ENCODE results near the gene FLCN.
"Not testable (repeated sequence)": the region's sequence is repeated elsewhere in the genome, so short reads cannot be mapped to it uniquely, and the experiment has no call there.

The FLCN gene

GRCh38 chr17:17213775-17214174 lies 23.2 kb downstream of the FLCN start:
- no peak for DNase-seq (ENCODE audit: low read depth)

GRCh38 chr17:17207998-17208397 lies 29.0 kb downstream of the FLCN start:
- DNase-seq (ENCODE audit: low read depth), result no peak

- no peak for DNase-seq (ENCODE audit: low read depth)
These were observed 30.0 kb downstream of the FLCN start for GRCh38 chr17:17206913-17207335.

GRCh38 chr17:17206124-17206912 lies 30.6 kb downstream of the FLCN start, which contains the start of gene PLD6:
PLD6 (minus strand) TSS chr17:17206333; CDS start chr17:17206286, 47 bp downstream.
- DNase-seq (ENCODE audit: low read depth), result peak; percentile 84

GRCh38 chr17:17205368-17206123 lies 31.4 kb downstream of the FLCN start:
- DNase-seq (ENCODE audit: low read depth), result peak; percentile 50

- no peak for DNase-seq (ENCODE audit: low read depth)
These were observed 32.2 kb downstream of the FLCN start for GRCh38 chr17:17204635-17205231.

- DNase-seq (ENCODE audit: low read depth), result no peak
These were observed 32.9 kb downstream of the FLCN start for GRCh38 chr17:17204041-17204591.

- no peak for DNase-seq (ENCODE audit: low read depth)
These were observed 33.7 kb downstream of the FLCN start for GRCh38 chr17:17203173-17203730.

- DNase-seq (ENCODE audit: low read depth), result no peak
These were observed 35.1 kb downstream of the FLCN start for GRCh38 chr17:17201907-17202306.

GRCh38 chr17:17201271-17201670 lies 35.7 kb downstream of the FLCN start:
- DNase-seq (ENCODE audit: low read depth), result no peak

GRCh38 chr17:17200831-17201230 lies 36.1 kb downstream of the FLCN start:
- no peak for DNase-seq (ENCODE audit: low read depth)

- DNase-seq (ENCODE audit: low read depth), result no peak
These were observed 36.7 kb downstream of the FLCN start for GRCh38 chr17:17200311-17200710.

GRCh38 chr17:17198281-17198680 lies 38.7 kb downstream of the FLCN start:
- DNase-seq (ENCODE audit: low read depth), result no peak

- DNase-seq (ENCODE audit: low read depth), result no peak
These were observed 40.2 kb downstream of the FLCN start for GRCh38 chr17:17196776-17197175.

- not testable (repeated sequence) for DNase-seq (ENCODE audit: low read depth)
These were observed 41.5 kb downstream of the FLCN start for GRCh38 chr17:17195466-17195865.

GRCh38 chr17:17191961-17192381 lies 45.0 kb downstream of the FLCN start:
- no peak for DNase-seq (ENCODE audit: low read depth)

GRCh38 chr17:17191346-17191792 lies 45.6 kb downstream of the FLCN start:
- DNase-seq (ENCODE audit: low read depth), result no peak

- no peak for DNase-seq (ENCODE audit: low read depth)
These were observed 46.8 kb downstream of the FLCN start for GRCh38 chr17:17190188-17190587.

GRCh38 chr17:17189559-17189958 lies 47.4 kb downstream of the FLCN start:
- no peak for DNase-seq (ENCODE audit: low read depth)

- DNase-seq (ENCODE audit: low read depth), result no peak
These were observed 48.4 kb downstream of the FLCN start for GRCh38 chr17:17188586-17188985.

- no peak for DNase-seq (ENCODE audit: low read depth)
These were observed 50.1 kb downstream of the FLCN start for GRCh38 chr17:17186551-17187505.
